Medulla oblongata (tissue), 1 donor: ENCODE data around the gene SLCO6A1.
"Not testable (repeated sequence)": the region's sequence is repeated elsewhere in the genome, so short reads cannot be mapped to it uniquely, and the experiment has no call there.

ENCODE experiments used
- DNase-seq: peaks from one replicate; pipeline ENCODE4 v3.0.0-alpha.2; 2015; ENCODE audit errors: extremely low spot score

SLCO6A1 gene, protein sequence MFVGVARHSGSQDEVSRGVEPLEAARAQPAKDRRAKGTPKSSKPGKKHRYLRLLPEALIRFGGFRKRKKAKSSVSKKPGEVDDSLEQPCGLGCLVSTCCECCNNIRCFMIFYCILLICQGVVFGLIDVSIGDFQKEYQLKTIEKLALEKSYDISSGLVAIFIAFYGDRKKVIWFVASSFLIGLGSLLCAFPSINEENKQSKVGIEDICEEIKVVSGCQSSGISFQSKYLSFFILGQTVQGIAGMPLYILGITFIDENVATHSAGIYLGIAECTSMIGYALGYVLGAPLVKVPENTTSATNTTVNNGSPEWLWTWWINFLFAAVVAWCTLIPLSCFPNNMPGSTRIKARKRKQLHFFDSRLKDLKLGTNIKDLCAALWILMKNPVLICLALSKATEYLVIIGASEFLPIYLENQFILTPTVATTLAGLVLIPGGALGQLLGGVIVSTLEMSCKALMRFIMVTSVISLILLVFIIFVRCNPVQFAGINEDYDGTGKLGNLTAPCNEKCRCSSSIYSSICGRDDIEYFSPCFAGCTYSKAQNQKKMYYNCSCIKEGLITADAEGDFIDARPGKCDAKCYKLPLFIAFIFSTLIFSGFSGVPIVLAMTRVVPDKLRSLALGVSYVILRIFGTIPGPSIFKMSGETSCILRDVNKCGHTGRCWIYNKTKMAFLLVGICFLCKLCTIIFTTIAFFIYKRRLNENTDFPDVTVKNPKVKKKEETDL

DNA sequence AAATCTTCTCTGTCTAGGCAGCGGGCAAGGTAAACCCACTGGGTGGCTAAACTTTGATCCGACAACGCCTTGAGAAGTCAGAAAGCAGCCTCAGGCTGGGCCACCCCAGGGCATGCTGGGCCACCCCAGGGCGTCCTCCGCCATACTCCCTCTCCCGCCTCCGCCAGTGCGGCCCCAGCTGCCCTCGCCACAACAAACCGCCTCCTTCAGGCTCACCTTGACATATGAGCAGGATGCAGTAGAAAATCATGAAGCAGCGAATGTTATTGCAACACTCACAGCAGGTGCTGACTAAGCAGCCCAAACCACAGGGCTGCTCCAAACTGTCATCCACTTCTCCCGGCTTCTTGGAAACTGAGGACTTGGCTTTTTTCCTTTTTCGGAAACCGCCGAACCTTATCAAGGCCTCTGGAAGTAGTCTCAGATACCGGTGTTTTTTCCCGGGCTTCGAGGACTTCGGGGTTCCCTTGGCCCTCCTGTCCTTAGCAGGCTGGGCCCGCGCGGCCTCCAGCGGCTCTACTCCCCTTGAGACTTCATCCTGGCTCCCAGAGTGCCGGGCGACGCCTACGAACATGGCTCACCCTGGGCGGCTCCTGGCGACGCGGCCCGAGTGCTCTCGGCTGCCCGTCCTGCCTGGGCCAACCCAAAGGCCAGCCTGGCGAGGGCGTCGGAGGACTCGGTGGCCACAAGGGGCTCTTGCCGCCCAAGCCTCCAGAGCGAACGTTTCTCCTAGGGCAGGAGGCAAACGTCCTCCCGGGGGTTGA lies at the start of gene SLCO6A1:
Gene SLCO6A1 (minus strand): TSS at position 731 of the 764 bp plus-strand sequence. CDS start 157 bp downstream, at position 574.
- no peak for DNase-seq

DNA sequence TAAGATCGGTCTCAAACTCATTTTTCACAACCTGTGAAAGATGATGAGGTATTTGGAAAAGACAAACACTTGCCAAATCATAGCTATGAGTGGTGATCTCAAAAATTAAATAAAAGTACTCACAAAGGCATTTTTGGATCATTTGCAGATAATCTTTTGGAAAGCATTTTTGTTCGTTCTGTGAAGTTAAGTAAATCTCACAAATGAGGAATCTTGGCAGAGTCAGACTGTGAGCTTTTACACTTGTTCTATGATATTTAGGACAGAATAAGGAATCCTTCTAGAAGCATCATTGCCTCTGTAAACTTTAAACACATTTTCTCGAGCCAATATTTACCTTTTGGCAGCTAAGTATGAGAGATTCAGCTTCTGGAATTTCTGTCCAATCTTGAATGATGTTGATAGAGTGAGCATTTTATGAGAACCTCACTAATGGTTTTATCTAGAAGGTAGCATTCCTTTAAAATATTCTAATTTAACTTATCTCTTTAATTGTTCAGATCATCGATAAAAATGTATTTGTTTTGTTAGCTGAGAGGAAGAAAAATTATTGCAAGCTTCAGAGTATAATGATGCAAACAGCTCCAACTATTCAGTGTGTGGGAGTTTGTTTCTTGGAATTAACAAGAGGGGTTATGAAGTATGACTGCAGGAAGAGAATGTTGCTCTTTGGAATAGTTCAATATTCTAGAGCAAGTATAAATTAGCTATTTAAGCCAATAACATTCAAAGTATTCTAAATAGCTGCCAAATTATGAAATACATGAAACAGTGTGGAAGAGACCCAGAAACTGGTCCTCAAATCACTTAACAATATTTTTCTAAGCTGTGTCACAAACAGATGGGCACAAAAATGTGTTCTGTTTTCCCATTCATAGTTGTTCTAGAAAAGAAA lies 48.6 kb upstream of the SLCO6A1 start:
- no peak for DNase-seq

DNA sequence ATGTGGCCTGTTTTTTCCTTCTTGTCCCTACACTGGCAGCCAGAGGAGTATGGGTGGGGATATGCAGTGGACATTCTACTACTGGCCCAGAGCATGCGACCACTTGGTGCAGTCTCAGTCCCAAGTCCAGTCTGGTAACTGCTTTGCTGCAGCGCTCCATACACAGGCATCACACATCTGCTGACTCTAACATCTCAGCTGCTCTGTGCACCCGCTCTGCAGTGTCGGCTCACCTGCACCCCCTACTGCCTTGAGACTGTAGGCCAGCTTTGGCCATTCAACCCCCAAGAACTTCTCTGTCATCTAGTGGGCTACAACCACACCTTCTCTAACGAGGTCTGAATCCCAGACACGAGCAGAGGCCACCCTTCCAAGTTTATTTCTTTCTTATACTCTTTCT lies 46.4 kb upstream of the SLCO6A1 start:
- DNase-seq = no peak

DNA sequence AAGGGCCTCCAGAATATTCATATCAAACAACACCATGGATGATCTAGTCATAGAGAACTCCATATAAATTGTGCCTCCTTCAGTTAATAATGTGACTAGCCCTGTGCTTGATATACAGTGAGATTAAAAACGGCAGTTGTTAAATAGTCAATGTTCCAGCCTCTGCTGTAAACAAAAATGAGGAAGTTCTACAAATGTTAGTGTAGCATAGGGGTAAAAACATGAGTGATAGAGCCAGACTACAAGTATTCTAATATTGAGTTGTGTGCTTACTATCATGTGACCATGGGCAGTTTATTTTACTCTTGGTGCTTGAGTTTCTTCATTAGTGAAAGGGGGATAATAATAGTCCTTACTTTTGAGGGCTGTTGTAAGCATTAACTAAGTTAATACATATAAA lies 43.3 kb upstream of the SLCO6A1 start:
- no peak for DNase-seq

DNA sequence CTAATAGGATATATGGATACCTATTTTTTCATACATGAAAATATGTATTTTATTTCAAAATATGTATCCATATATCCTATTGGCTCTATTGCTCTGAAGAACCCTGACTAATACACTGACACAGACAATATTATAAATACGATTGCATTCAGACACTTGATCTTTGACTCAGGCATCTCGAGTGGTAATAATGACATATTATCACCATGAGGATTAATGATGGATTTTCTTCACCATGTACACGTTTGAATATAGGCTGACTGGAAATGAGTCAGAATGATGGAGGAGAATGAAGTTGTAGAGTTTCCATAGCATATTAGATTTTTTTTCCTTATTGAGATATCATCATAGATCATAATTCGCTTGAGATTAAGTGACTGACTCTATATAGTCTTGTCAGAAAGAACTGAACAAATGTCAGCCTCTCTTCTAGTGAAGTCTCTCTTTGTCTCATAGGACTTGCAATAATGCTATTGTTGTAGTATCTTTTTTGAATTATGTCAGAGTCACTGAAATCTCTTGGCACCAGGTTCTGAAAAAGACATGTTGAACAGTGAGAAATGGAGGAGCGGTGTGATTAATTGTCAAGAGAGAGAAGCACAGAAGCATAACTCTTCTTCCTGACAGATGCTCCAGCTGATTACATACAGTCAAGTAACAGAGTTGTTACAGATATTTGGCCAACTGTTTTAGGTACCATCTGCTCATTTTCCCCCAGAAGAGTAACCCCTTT lies 41.4 kb upstream of the SLCO6A1 start:
- DNase-seq = no peak

DNA sequence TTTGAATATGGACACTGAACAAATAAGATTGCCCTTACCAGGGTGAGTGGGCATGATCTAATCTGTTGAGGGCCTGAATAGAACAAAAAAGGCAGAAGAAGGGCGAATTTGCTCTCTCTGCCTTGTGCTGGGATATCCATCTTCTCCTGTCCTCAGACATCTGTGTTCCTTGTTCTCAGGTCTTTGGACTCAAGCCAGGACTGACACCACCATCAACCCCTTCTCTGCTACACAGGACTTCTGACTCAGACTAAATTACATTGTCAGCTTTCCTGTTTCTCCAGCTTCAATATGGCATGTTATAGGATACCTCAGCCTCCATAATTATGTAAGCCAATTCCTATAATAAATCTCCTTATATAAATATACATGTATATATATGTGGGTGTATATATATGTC lies 40.8 kb upstream of the SLCO6A1 start:
- DNase-seq = no peak

DNA sequence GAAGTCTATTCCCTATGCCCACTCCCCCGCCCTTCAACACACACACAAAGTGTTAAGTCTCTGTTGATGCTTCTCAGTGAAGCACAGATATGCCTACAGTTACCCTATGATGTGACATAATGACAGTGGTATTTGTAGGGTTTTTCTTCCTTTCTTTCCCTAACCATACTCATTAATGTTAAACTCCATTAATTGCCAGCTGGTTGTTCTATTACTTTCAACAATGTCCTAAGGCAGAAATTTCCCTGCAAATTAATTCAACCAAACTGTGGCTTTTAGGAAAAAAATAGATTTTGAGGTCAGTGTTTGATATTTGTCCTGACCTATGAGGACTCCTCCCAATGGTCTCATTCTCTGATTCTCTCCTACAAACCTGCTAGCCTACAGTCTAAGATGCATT lies 38.2 kb upstream of the SLCO6A1 start:
- no peak for DNase-seq

DNA sequence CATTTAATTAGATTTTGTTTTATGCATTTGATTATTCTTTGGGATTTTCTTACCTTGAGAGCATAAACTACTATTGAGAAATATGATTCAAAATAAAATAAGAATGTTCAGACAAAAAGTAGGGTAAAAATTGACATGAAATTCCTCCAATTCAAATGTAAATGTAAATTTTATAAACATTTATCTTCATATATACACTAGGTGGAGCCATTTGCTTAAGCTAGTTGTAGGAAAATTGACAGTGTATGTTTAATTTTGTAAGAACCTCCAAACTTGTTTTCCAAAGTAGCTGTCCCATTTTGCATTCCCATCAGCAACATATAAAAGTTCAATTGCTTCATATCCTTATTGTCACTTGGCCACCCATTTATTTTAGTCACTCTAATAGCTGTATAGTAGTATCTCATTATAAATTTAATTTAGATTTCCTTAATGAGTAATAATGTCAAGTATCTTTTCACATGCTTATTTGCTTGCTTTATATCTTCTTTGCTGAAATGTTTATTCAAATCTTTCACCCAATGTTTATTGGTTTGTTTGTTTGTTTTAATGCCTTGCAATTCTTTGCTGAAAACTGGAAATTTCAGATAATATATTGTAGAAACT lies 37.6 kb upstream of the SLCO6A1 start:
- DNase-seq = no peak

DNA sequence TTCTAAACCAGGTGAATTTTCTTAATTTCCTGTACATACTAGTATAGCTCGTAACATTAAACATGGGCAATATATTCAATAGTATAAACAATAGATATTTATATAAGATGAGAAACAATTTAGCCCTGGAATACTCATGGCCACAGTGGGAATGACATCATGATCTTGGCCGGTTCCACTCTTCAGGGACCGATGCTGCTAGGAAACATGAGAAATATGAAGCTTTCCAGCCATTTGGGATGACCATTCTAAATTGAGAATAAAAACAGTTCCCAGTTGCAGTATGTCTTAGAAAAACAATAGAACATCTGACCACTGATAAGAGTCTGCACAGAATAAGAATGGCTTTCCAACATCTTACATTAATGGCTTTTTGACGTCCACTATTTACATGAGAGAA lies 33.3 kb upstream of the SLCO6A1 start:
- DNase-seq = no peak

DNA sequence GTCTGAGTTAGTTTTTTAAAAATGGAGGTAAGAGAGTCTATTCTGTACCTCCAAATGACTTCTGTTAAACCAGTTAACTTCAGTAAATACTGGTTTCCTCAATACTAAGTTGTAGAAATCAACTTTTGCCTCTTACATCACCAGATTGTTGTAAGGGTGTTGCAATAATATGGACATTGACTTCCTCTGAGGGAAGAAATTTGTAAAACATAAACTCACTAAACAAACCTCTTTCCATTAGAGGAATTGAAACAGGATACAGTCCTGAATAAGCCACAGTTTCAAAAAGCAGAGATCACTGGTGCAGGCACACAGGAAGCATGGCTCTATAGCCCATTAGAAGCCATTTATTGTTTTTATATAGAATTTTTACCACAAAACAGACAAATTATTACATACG lies 32.7 kb upstream of the SLCO6A1 start:
- DNase-seq = peak; percentile 65

DNA sequence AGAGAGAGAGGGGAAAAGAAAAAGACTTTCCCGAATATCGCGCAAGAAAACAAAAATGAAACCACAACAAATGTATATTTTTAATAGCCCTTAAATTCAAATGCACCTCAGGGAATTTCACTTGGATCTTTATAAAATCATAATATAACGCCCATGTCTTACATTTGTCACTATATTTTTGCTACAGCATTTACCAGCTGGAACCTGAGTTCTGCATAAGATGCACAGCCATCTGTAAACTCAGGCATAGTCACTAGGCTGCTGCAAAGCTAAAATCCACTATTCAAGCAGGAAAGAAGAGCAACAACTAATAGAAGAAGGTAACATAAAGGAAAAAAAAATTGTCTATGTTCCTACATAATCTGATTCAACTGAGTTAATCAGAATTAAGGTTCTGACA lies 30.6 kb upstream of the SLCO6A1 start:
- no peak for DNase-seq

DNA sequence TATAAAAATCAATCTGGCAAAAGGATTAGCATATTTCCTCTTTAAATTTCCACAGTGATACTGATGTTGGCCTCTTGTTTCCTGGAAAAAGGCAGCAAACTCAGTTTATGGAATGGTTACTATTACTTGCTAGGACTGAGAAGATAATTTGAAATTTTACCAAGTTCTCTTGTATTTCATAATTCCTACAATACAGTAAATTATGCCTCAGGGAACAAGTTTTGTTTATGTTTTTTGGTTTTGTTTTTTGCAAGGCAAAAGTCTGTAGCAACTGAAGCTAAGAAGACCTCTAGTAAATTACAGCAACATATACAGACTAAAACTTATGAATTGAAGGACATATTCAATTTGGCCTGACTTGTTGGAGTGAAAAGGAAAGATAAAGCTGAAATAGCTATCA lies 30.2 kb upstream of the SLCO6A1 start:
- no peak for DNase-seq

DNA sequence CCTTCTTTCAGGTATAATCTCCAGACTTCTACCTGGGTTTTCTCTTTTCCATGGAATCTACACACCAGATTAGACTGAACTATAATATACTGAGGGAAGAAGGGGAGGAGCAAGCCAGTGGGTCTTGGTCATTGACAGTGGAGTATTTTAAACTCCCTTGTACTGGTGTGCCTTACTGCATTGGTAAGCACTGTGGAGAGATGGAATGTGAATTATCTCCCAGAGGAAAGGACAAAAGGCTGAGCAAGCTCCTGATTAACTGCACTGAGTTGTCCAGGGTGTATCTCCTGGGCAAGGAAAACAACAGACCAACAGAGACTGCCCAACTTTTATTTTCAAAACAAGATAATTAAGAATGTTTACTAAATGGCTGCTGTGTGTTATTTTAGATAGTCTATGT lies 29.8 kb upstream of the SLCO6A1 start:
- DNase-seq = no peak

DNA sequence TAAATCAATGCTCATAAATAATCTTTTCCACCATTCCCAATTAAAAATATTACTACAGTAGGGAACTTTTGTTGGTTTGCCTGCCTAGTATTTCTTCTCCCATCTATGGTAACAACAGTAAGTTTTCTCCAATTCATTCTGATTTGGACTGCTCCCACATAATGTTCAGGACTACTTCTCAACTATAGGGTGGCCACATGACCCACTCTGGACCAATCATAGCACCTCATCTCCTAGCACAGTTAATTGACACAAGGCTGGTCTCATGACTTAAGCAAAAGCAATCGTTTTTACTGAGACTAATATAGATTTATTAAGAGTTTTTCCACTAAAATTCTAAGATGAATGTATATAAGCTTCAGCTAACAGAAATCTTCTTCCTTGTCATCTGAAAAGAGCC lies 28.7 kb upstream of the SLCO6A1 start:
- no peak for DNase-seq

DNA sequence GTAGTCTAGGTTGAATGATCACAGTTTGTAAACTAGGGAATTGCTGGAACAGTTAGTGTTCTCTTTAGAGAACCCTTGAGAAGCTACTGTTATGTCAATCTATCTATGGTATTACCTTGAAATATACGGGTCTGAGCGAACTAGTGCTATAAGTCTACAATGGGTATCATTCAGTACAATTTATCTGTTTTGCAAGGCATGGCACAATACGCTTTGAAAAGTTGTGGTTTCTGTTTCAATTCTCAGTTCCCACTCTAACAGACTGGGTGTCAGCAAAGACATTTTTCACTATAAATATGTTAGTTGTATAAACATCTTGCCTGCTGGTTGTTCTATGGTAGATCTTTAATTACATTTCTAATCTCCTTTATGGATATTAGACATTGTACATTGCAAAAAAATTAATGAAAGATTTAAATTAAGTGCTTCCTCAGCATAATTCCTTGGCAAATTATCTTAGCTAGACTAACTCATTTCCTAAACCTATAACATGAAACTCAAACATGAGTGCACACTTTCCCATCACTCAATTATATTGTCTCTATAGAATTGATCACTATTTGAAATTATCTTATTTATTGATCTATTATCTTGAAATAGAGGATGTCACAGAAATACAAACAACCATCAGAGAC lies 24.9 kb upstream of the SLCO6A1 start:
- DNase-seq = no peak

DNA sequence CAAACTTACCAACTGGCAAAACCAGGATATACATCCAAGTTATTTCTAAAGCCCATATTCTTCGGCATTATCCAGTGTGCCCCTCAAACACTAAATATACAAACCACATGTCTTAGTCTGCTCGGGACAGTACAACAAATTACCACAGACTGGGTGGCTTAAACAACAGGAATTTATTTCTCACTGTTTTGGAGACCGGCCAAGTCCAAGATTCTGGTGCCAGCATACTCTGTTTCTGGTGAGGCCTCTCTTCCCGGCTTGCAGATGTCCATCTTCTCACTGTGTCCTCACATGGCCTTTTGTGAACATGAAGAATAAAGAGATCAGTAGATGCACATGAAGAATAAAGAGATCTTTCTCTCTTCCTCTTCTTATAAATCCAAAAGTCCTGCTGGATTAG lies 12.9 kb upstream of the SLCO6A1 start:
- DNase-seq = peak; percentile 78

DNA sequence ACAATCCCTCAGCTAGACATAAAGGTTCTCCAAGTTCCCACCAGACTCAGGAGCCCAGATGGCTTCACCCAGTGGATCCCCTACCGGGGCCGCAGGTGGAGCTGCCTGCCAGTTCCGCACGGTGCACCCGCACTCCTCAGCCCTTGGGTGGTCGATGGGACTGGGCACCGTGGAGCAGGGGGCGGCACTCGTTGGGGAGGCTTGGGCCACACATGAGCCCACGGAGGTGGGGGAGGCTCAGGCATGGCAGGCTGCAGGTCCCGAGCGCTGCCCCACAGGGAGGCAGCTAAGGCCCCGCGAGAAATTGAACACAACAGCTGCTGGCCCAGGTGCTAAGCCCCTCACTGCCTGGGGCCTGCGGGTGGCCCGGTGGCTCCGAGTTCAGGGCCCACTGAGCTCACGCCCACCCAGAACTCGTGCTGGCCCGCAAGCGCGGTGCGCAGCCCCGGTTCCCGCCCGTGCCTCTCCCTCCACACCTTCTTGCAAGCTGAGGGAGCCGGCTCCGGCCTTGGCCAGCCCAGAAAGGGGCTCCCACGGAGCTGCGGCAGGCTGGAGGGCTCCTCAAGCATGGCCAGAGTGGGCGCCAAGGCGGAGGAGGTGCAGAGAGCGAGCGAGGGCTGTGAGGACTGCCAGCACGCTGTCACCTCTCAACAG lies 7.4 kb downstream of the SLCO6A1 start:
- DNase-seq = not testable (repeated sequence)

DNA sequence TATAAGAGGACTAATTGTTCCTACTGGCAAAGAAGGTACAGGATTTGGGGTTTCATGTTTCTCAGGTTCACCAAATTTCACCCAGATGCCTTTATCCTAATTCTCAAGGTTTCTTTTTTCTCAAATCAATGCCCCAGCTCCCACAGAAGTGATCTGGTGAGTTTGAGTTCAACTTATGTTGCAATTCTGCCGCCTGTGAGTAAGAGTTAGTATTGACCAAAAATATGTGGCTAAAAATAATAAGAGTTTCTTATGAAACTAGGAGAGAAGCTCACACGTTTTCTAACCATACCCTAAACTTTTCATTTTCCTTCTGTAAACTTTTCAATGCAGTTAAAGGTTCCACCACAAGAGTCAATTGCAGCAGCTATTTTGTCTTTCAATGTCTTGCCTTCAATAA lies 15.1 kb downstream of the SLCO6A1 start:
- DNase-seq = no peak

DNA sequence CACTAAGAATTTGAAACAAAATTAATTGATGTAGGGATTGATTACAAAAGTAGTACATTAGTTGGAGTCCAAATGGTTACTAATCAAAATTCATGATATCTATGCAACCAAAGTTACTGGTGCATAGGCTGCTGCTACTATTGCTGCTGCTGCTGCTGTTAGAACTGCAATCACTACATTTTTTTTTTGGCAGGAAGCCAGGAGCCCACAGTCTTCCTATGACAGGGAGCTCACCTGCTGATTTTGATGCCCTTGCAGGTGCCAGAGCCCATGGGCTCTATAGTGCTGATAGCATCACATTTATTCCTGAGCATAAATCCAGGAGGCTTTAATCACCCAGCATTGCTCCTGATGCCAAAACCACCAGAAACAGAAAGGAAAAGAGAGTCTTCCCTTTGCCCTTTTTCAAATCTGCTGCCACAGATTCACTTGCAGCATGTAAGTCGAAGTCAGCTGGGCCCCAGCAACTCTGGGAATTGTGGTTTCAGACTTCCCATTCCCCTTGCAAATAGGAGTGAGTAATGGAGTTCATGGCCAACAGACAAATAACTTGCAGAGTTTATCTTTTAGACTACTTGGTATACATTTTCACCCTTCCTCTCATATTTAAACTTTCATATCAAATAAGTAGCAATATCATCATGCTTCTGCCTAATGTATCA lies 17.6 kb downstream of the SLCO6A1 start:
- no peak for DNase-seq
